Measurements from ENCODE around the gene ITGB5. TPM values are rescaled to one million over a fixed set of nuclear protein-coding genes. Genes with fewer than 3 reads are reported as not detected.

Gene ITGB5
- total RNA-seq, 4 donors from 2014 or later, result 79.2 to 122 (median 110) TPM

DNA sequence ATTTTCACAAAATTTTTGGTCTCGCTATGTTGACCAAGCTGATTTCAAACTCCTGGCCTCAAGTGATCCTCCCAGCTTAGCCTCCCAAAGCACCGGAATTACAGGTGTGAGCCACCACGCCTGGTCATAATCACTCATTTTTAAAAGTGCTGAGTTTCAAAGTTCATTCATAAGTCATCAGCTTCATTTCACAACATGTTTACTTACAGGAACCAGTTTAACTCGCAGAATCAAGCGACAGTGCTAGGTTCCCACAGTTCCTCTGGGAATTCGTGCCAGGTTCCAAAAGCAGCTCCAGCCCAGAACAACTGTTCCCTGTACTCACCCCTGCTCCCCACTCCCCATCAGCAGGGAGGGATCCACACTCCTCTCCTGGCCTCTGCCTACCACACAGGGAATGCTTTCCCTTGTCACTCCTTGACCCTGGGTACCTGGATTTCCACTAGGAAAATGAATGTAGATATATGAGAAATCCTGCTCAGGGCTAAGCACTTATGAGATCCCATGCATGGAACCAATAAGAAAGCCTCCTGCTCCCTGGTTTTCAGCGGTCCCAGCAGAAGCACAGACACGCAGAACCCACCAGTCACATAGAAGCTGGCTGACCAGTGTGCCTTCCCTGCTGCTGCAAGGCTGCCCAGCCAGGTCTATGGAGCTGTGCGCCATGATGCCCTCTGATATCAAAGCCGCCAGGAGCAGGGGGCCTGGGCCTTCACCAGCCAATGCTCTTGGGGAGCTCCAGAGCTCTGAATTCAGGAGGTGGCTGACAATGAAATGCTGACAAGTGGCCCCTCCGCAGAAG is 72.3 kb downstream of the ITGB5 start:
- Histone ChIP-seq H3K4me1 (peaks cover 16 to 30% of the 10 kb centered on the region in 2 donors), H3K27me3 (no peaks in the 10 kb centered on the region), H3K9me3 (no peaks in the 10 kb centered on the region), H3K27ac (peak overlapping the region in 1 of 3 donors; percentile 92), H3K36me3 (peaks cover 0 to 5% of the 10 kb centered on the region in 2 donors), H3K4me3 (replicated peaks in 1 of 3) (no peak overlapping the region)
- no peak for DNase-seq
- intact Hi-C loops (cut with DNase I), result no loop called here
- TF ChIP-seq, protein P1, sequence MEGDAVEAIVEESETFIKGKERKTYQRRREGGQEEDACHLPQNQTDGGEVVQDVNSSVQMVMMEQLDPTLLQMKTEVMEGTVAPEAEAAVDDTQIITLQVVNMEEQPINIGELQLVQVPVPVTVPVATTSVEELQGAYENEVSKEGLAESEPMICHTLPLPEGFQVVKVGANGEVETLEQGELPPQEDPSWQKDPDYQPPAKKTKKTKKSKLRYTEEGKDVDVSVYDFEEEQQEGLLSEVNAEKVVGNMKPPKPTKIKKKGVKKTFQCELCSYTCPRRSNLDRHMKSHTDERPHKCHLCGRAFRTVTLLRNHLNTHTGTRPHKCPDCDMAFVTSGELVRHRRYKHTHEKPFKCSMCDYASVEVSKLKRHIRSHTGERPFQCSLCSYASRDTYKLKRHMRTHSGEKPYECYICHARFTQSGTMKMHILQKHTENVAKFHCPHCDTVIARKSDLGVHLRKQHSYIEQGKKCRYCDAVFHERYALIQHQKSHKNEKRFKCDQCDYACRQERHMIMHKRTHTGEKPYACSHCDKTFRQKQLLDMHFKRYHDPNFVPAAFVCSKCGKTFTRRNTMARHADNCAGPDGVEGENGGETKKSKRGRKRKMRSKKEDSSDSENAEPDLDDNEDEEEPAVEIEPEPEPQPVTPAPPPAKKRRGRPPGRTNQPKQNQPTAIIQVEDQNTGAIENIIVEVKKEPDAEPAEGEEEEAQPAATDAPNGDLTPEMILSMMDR (IDR thresholded peaks at IDR 0.05), result no peak
- TF ChIP-seq POLR2A (IDR thresholded peaks at IDR 0.05), result no peak
- WGBS, 2 donors, result 93 to 94% methylated on average over 9 to 10 of the region's 11 CpGs

DNA sequence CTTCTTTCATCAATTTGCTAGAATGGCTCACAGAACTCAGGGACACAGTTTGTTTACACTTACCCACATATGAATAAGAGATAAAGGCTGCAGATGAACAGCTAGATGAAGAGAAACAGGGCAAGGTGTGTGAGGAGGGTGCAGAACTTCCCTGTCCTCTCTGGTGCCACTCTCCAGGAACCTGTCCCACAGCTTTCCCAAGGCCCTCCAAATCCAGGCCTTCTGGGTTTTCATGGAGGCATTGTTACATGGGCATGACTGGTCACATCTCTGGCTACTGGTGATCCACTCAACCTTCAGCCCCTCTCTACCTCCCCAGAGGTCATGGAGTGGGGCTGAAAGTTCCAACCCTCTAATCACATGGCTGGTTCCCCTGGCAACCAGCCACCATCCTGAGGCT is 73.6 kb downstream of the ITGB5 start:
- Histone ChIP-seq H3K36me3 (peaks cover 0 to 5% of the 10 kb centered on the region in 2 donors), H3K27ac (peak overlapping the region; percentile 75 to 92 (median 81)), H3K9me3 (no peaks in the 10 kb centered on the region), H3K4me1 (peaks cover 16 to 30% of the 10 kb centered on the region in 2 donors), H3K4me3 (replicated peaks in 1 of 3) (no peak overlapping the region), H3K27me3 (no peaks in the 10 kb centered on the region)
- peak; percentile 21 to 24 for DNase-seq
- intact Hi-C loops (cut with DNase I), result no loop called here
- TF ChIP-seq POLR2A (IDR thresholded peaks at IDR 0.05), result no peak
- TF ChIP-seq, protein P1 (IDR thresholded peaks at IDR 0.05), result no peak

DNA sequence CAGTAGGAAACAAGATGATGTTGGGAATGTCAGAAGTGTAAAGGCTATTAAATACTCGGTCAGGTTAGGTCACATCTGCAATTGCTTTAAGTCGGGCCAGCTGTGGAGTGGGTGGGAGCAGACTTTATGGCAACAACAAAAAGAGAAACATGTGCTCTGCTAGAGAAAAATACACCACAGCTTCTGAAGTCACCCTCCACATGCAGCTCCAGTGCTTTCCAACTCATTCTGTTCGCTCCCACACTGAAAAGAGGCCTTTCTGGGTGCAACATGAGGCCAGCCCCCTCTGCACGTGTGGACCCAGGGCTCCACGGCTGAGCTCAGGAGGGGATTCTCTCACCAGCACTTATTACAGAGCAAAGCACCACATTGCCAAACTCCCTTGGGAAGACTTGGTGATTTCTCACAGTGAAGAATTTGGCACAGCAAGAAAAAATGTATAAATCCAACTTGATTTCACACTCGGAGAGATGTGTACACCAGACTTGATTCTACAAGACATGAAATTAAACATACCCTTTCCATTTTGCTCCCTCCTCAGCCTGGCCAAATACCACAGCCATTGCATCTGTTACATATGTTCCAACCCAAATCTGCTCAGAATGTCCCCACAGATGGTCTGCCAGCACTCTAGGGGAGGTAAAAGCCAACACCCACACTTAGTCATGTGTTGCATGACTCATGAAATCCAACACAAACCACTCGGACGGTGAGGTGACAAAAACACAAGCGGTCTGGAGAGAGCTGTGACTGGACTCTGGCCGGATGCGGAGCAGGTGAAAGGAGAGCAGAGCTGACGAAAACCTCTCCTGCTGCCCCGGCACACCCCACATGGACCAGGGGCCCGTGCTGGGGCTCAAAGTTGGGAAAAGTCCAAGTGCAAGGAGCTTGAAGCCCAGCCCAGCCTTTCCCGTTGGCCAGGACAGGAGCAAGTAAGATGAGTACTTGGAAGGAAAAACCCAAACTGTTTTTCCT is 74.6 kb downstream of the ITGB5 start:
- no peaks in the 10 kb centered on the region for H3K27me3 ChIP-seq
- TF ChIP-seq POLR2A (IDR thresholded peaks at IDR 0.05), result peak in 1 of 2 donors; percentile 64
- TF ChIP-seq, protein P1 (IDR thresholded peaks at IDR 0.05), result no peak
- peak overlapping the region; percentile 75 to 92 (median 81) for H3K27ac ChIP-seq
- 37 to 47% methylated on average over 15 of the region's 15 CpGs for WGBS, 2 donors
- H3K9me3 ChIP-seq, result no peaks in the 10 kb centered on the region
- H3K4me3 ChIP-seq (replicated peaks in 1 of 3), result no peak overlapping the region
- DNase-seq, result peak; percentile 94
- peaks cover 0 to 5% of the 10 kb centered on the region in 2 donors for H3K36me3 ChIP-seq
- H3K4me1 ChIP-seq, result peaks cover 16 to 30% of the 10 kb centered on the region in 2 donors
- intact Hi-C loops (cut with DNase I), result no loop called here

DNA sequence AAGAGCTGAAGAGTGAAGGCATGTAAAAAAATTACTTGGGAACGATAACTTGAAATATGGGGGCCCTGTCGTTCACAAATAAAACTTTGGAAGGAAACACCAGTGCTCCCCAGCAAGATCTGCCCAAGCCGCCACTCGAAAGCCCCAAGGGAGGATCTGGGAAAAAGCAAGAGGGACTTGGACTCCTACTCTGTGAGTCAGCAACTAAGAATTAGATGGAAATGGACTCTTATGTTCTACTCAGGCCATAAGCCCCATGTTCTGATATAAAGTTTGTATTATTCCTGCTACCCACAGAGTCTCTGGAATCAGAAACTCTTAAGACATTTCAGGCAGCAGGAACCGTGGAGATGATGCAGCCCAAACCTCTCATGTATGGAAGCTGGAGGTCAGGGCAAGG is 75.7 kb downstream of the ITGB5 start:
- no peak overlapping the region for H3K4me3 ChIP-seq (replicated peaks in 1 of 3)
- no peak for DNase-seq
- TF ChIP-seq, protein P1 (IDR thresholded peaks at IDR 0.05), result no peak
- TF ChIP-seq POLR2A (IDR thresholded peaks at IDR 0.05), result no peak
- peaks cover 16 to 30% of the 10 kb centered on the region in 2 donors for H3K4me1 ChIP-seq
- H3K27me3 ChIP-seq, result no peaks in the 10 kb centered on the region
- 79 to 82% methylated on average over 5 of the region's 5 CpGs for WGBS, 2 donors
- H3K9me3 ChIP-seq, result no peaks in the 10 kb centered on the region
- peak overlapping the region; percentile 70 to 92 (median 81) for H3K27ac ChIP-seq
- H3K36me3 ChIP-seq, result no peaks in the 10 kb centered on the region
- intact Hi-C loops (cut with DNase I), result no loop called here
